ENCODE results near the gene SERPINB1. TPM values are rescaled to one million over a fixed set of nuclear protein-coding genes. Genes with fewer than 3 reads are reported as not detected.

The SERPINB1 gene
- total and polyA plus RNA-seq, 10 of the 15 experiments (the other 5 are each of a cell fraction or from before 2014, with no cell fraction given) = 0.45 to 2.4 (median 0.83) TPM

- H3K79me2 ChIP-seq (ENCODE audit: control insufficient read depth, insufficient read depth, low read length) = no peaks in the 10 kb centered on the region
- intact Hi-C loops (cut with micrococcal nuclease; ENCODE audit: unreplicated experiment) = no loop called here
- H3K4me1 ChIP-seq (ENCODE audit: control insufficient read depth, insufficient read depth, low read length) = peaks cover 76% of the 10 kb centered on the region
- H3K4me3 ChIP-seq = peak overlapping the region; percentile 49; the same call in 1 of the 2 replicates
- peak overlapping the region; percentile 97 for H3K4me2 ChIP-seq (ENCODE audit: control insufficient read depth, insufficient read depth)
- H2AFZ ChIP-seq (ENCODE audit: control insufficient read depth, low read depth, low read length) = peak overlapping the region; percentile 54; the same call in 1 of the 2 replicates
- WGBS (ENCODE audit: insufficient coverage, insufficient replicate concordance, low lambda C conversion rate, missing lambda C conversion rate) = under 1% methylated on average over 18 of the region's 18 CpGs
- ATAC-seq (peak; percentile 71), FAIRE-seq (peak; percentile 41), DNase-seq (ENCODE audit: low read depth, low spot score) (peak; percentile 90)
- in situ Hi-C loops (cut with MboI) = loop anchor here (5.0 kb wide), 1 partner anchor 80 kb away; no protein-coding TSS in a partner anchor
- ChIA-PET SMC1A (ENCODE audit: uncharacterized antibody, unreplicated experiment) (interaction anchor here (0.6 to 2.6 kb wide), 17 partner anchors 8 to 83 kb away, joined by 3 to 45 read pairs (median 8); partner anchors contain the start of gene SERPINB1), POLR2A (interaction anchor here (0.5 to 6.9 kb wide), 14 partner anchors 8 to 1390 kb away, joined by 3 to 108 read pairs (median 4); no protein-coding TSS in a partner anchor), RAD21 (ENCODE audit: unreplicated experiment) (interaction anchor here (1.1 to 6.6 kb wide), 11 partner anchors 10 to 132 kb away, joined by 3 to 92 read pairs (median 9); no protein-coding TSS in a partner anchor), CTCF (interaction anchor here (1.0 to 6.8 kb wide), 12 partner anchors 8 to 131 kb away, joined by 3 to 55 read pairs (median 6); no protein-coding TSS in a partner anchor)
- BruUV-seq (replicated peaks) = no TSS peak
- no peaks in the 10 kb centered on the region for H3K36me3 ChIP-seq (ENCODE audit: control insufficient read depth in 2 of 2, insufficient read depth in 2 of 2, low read length in 1 of 2)
- H3K9me3 ChIP-seq (replicated peaks; ENCODE audit: control insufficient read depth, insufficient read depth, low read length) = no peaks in the 10 kb centered on the region
- H3K27ac ChIP-seq (ENCODE audit: control insufficient read depth, insufficient read depth) = peak overlapping the region; percentile 98
- H3K9ac ChIP-seq (ENCODE audit: control insufficient read depth, insufficient read depth, low read length) = peak overlapping the region; percentile 80
- H4K20me1 ChIP-seq (ENCODE audit: control insufficient read depth, insufficient read depth) = no peaks in the 10 kb centered on the region
- H3K27me3 ChIP-seq (replicated peaks in 1 of 2; ENCODE audit: control insufficient read depth in 2 of 2, insufficient read depth in 2 of 2, low read length in 1 of 2) = no peaks in the 10 kb centered on the region
- TF ChIP-seq DPF2 (IDR thresholded peaks at IDR 0.05) (peak; percentile 85), SMC3 (IDR thresholded peaks at IDR 0.05; ENCODE audit: borderline replicate concordance, low read length) (peak; percentile 20; the same call in 1 of the 2 replicates), CBFB (IDR thresholded peaks at IDR 0.05; ENCODE audit: low read depth) (peak; percentile 84), TCF3 (IDR thresholded peaks at IDR 0.05; ENCODE audit: borderline replicate concordance, insufficient read depth, low read depth, low read length) (peak; percentile 89), ATF3 (IDR thresholded peaks at IDR 0.05; ENCODE audit: borderline replicate concordance, extremely low read depth, low read depth, low read length) (no peak), MTA2 (IDR thresholded peaks at IDR 0.05; ENCODE audit: low read depth) (peak; percentile 85), SIN3A (IDR thresholded peaks at IDR 0.05; ENCODE audit: low read depth, low read length) (no peak), RUNX3 (IDR thresholded peaks at IDR 0.05; ENCODE audit: low read length) (peak; percentile 94), HDAC6 (IDR thresholded peaks at IDR 0.05; ENCODE audit: unreplicated experiment) (peak; percentile 42), PML (IDR thresholded peaks at IDR 0.05; ENCODE audit: low read length) (peak; percentile 77; the same call in 1 of the 2 replicates), STAT3 (IDR thresholded peaks at IDR 0.05; ENCODE audit: low read depth, low read length) (peak; percentile 77; the same call in 1 of the 2 replicates), TBL1XR1 (IDR thresholded peaks at IDR 0.05; ENCODE audit: low read depth, low read length) (peak; percentile 92), KAT2A (conservative IDR thresholded peaks at IDR 0.05; ENCODE audit: control insufficient read depth, low read depth, low read length) (no peak), CREM (IDR thresholded peaks at IDR 0.05; ENCODE audit: low read depth) (peak; percentile 82), ATF7 (IDR thresholded peaks at IDR 0.05; ENCODE audit: low read depth) (peak; percentile 91), YY1 (IDR thresholded peaks at IDR 0.05; ENCODE audit: low read depth, low read length) (peak; percentile 91)
- TF ChIP-seq, protein P1, sequence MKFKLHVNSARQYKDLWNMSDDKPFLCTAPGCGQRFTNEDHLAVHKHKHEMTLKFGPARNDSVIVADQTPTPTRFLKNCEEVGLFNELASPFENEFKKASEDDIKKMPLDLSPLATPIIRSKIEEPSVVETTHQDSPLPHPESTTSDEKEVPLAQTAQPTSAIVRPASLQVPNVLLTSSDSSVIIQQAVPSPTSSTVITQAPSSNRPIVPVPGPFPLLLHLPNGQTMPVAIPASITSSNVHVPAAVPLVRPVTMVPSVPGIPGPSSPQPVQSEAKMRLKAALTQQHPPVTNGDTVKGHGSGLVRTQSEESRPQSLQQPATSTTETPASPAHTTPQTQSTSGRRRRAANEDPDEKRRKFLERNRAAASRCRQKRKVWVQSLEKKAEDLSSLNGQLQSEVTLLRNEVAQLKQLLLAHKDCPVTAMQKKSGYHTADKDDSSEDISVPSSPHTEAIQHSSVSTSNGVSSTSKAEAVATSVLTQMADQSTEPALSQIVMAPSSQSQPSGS (IDR thresholded peaks at IDR 0.05; ENCODE audit: low read length) = peak; percentile 95
- TF ChIP-seq, protein P2, sequence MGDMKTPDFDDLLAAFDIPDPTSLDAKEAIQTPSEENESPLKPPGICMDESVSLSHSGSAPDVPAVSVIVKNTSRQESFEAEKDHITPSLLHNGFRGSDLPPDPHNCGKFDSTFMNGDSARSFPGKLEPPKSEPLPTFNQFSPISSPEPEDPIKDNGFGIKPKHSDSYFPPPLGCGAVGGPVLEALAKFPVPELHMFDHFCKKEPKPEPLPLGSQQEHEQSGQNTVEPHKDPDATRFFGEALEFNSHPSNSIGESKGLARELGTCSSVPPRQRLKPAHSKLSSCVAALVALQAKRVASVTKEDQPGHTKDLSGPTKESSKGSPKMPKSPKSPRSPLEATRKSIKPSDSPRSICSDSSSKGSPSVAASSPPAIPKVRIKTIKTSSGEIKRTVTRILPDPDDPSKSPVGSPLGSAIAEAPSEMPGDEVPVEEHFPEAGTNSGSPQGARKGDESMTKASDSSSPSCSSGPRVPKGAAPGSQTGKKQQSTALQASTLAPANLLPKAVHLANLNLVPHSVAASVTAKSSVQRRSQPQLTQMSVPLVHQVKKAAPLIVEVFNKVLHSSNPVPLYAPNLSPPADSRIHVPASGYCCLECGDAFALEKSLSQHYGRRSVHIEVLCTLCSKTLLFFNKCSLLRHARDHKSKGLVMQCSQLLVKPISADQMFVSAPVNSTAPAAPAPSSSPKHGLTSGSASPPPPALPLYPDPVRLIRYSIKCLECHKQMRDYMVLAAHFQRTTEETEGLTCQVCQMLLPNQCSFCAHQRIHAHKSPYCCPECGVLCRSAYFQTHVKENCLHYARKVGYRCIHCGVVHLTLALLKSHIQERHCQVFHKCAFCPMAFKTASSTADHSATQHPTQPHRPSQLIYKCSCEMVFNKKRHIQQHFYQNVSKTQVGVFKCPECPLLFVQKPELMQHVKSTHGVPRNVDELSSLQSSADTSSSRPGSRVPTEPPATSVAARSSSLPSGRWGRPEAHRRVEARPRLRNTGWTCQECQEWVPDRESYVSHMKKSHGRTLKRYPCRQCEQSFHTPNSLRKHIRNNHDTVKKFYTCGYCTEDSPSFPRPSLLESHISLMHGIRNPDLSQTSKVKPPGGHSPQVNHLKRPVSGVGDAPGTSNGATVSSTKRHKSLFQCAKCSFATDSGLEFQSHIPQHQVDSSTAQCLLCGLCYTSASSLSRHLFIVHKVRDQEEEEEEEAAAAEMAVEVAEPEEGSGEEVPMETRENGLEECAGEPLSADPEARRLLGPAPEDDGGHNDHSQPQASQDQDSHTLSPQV (IDR thresholded peaks at IDR 0.05) = peak; percentile 50; the same call in 1 of the 2 replicates
These were observed 16.1 kb upstream of the SERPINB1 start for GRCh38 chr6:2857580-2858337.
